ENCODE measurements around the gene ALK.

Gene ALK

GRCh38 chr2:29718076-29718686, 203.2 kb downstream of the ALK start:
- no peak for DNase-seq (ENCODE audit: low read depth in 3 of 3)

DNA sequence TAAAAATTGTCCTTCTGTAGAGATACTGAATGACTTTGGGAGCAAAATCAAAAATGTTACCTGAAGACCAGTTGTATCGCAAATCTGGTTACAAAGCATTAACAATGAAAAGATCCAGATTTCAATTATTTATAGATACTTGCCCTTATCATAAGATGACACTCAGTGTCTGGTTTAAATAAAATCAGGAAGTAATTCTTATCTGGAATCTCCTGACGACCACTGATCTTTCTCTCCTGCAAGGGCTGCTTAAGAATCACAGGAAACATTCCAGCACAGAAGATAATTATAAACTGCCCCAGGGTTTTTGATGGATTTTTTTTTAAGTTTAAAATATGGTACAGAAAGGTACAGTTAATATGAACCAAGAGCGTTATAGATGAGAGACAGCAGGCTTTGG, 205.7 kb downstream of the ALK start:
- no peak for DNase-seq (ENCODE audit: low read depth in 3 of 3)

- no peak for DNase-seq (ENCODE audit: low read depth in 3 of 3)
Observed at GRCh38 chr2:29714333-29714732, 207.1 kb downstream of the ALK start.

GRCh38 chr2:29706171-29706720, 215.1 kb downstream of the ALK start:
- no peak for DNase-seq (ENCODE audit: low read depth in 3 of 3)

DNA sequence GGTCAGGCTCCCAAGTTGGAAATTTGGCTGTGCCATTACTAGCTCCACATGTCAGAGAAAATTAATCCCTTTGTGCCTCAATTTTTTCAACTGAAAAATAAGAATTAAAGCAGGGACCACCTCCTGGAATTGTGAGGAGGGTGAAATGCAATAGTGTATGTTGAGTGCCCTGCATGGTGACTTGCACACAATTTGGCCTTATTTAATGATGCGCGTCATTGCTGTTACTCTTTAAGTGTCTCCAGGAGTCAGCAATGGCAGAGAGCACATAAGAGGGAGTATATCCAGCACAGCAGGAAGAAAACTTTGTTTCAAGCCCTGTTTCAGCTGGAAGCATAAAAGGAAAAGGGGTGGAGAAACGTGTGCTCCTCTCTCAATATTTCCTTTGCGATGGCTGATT, 215.8 kb downstream of the ALK start:
- DNase-seq (ENCODE audit: low read depth in 3 of 3) = no peak

GRCh38 chr2:29703336-29703735, 218.1 kb downstream of the ALK start:
- no peak for DNase-seq (ENCODE audit: low read depth in 3 of 3)

GRCh38 chr2:29702276-29702675, 219.1 kb downstream of the ALK start:
- DNase-seq (ENCODE audit: low read depth in 3 of 3) = no peak

DNA sequence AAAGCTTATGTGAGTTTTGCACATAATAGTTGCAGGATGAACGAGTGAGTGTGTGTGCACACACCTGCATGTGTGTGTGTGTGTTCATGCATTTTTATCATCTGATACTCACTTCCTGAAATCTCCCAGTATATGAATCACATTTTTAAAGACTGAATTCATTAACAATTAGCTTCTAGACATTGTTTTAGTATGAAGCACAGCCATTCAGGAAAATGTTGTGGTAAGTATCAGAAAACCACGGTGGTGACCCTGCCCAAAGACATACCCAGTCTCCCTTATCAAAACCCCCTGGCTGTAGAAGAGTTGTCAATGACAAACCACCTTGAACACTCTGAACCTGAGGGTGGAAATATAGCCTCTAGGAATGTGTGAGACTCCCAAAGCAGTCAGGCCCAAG, 220.8 kb downstream of the ALK start:
- DNase-seq (ENCODE audit: low read depth in 3 of 3) = no peak

GRCh38 chr2:29699045-29699444, 222.3 kb downstream of the ALK start:
- DNase-seq (ENCODE audit: low read depth in 3 of 3) = no peak

GRCh38 chr2:29698216-29698615, 223.2 kb downstream of the ALK start:
- DNase-seq (ENCODE audit: low read depth in 3 of 3) = no peak

GRCh38 chr2:29697715-29698114, 223.7 kb downstream of the ALK start:
- no peak for DNase-seq (ENCODE audit: low read depth in 3 of 3)

GRCh38 chr2:29697181-29697580, 224.2 kb downstream of the ALK start:
- no peak for DNase-seq (ENCODE audit: low read depth in 3 of 3)

DNA sequence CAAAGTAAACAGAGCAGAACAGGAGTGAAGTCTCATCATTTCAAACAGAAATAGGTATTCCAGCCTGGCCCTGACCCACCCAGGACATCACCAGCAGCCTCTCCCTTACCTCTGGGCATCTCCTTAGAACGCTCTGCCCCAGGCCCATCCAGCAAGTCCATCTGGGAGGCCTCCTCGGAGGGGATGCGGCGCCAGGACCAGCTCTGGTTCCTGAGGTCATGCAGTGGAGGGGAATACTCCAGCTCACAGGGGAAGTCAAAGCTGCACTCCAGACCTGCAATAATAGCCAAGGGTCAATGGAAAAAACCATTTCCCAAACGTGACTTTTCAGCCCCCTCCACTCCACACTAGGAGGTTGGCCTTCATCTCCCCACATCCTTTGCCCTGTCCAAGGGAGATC, 226.6 kb downstream of the ALK start:
- no peak for DNase-seq (ENCODE audit: low read depth in 3 of 3)

GRCh38 chr2:29691391-29691950, 229.9 kb downstream of the ALK start:
- no peak for DNase-seq (ENCODE audit: low read depth in 3 of 3)

- no peak for DNase-seq (ENCODE audit: low read depth in 3 of 3)
Observed at GRCh38 chr2:29689666-29690065, 231.7 kb downstream of the ALK start.

- no peak for DNase-seq (ENCODE audit: low read depth in 3 of 3)
Observed at GRCh38 chr2:29688429-29688828, 233.0 kb downstream of the ALK start.

DNA sequence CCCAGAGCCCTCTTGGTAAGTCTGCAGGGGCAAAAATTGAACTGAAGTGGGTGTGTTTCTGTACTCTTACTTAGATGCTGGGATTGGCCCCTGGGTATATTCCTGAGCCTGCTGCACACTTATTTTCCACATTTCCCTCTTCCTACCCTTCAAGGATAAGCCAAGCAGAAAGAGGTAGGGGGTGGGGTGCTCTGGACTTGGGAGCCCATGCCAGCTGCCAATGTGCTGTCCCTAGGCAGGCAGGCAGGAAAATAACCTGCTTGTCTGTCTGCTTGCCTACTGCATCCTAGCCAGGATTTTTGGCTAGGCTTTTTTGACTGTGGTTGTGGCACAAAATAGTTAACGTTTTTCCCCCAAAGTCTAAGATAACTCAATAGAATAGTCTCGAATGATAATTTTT, 234.3 kb downstream of the ALK start:
- no peak for DNase-seq (ENCODE audit: low read depth in 3 of 3)

- DNase-seq (ENCODE audit: low read depth in 3 of 3) = no peak
Observed at GRCh38 chr2:29676886-29677453, 244.4 kb downstream of the ALK start.

- no peak for DNase-seq (ENCODE audit: low read depth in 3 of 3)
Observed at GRCh38 chr2:29664578-29664977, 256.8 kb downstream of the ALK start.

GRCh38 chr2:29663268-29663667, 258.1 kb downstream of the ALK start:
- DNase-seq (ENCODE audit: low read depth in 3 of 3) = no peak

DNA sequence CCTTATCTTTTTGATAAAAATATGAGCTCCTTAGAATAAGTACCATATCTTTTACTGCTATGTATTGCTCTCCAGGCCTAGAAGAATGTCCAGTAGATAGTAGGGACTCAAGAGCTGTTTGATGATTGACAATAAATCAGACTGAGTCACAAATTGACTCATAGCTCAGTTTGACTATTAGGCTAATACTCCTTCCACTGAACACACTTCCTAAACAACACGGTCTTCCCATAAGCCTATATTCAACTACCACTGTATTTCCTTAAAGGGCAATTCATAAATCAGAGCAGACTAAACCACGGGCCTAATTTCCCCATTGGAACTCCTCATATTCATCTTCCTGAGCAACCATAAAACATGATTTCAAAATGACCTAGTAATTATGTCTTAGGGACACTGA, 258.5 kb downstream of the ALK start:
- no peak for DNase-seq (ENCODE audit: low read depth in 3 of 3)

- DNase-seq (ENCODE audit: low read depth in 3 of 3) = no peak
Observed at GRCh38 chr2:29660201-29660600, 261.2 kb downstream of the ALK start.

DNA sequence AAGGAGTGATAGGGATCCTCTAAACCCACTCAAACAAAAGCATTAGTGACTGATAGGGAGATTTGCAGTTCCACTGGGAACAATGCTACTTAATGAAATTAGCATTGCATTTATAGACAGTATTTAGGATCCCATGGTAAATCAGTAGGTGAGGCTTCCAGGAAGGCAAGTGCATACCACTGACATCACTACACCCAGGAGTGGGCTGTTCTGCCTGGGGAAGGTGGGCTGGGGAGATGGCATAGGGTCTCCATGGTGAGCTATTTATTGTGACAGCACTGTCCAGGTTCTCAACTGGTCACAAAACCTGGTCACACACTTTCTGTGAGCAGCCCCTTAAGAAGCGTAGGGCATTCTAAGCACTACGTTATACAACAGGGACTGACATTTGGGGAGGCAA, 262.2 kb downstream of the ALK start:
- no peak for DNase-seq (ENCODE audit: low read depth in 3 of 3)

- DNase-seq (ENCODE audit: low read depth in 3 of 3) = no peak
Observed at GRCh38 chr2:29657674-29658073, 263.7 kb downstream of the ALK start.

Data from stimulated activated CD4-positive, alpha-beta T cell treated with anti-CD3 and anti-CD28 coated beads, TNF-alpha, amount 100 ng/mL, for 4 hours (primary cell).